ENCODE data around the gene CDKN2A.

CDKN2A gene

GRCh38 chr9:21935631-21936030 is 58.6 kb downstream of the CDKN2A start:
- no peak for FAIRE-seq

- no peak for FAIRE-seq
These were observed 60.3 kb downstream of the CDKN2A start for GRCh38 chr9:21933865-21934264.

GRCh38 chr9:21933281-21933680 is 60.9 kb downstream of the CDKN2A start:
- FAIRE-seq = no peak

GRCh38 chr9:21931428-21931827 is 62.8 kb downstream of the CDKN2A start:
- no peak for FAIRE-seq

GRCh38 chr9:21927752-21928151 is 66.4 kb downstream of the CDKN2A start:
- FAIRE-seq = no peak

- no peak for FAIRE-seq
These were observed 70.5 kb downstream of the CDKN2A start for GRCh38 chr9:21923694-21924093.

- no peak for FAIRE-seq
These were observed 74.5 kb downstream of the CDKN2A start for GRCh38 chr9:21919377-21920362.
